Brain microvascular endothelial cell (primary cell): ENCODE results near the gene CDCA7.

Experiments used
- DNase-seq: peaks from one replicate; pipeline ENCODE4 v3.0.0-alpha.2; 2020
- H3K27ac ChIP-seq: fragments of 250-450 bp; sonication (Bioruptor Pico); 2 replicates; pipeline ENCODE4 v1.5.1; 2020; ENCODE audit warnings: mild to moderate bottlenecking, moderate library complexity
- H3K27me3 ChIP-seq: fragments of 250-450 bp; sonication (Bioruptor Pico); replicated peaks from 2 replicates; pipeline ENCODE4 v1.5.1; 2020; ENCODE audit warnings: mild to moderate bottlenecking
- H3K36me3 ChIP-seq: fragments of 250-450 bp; sonication (Bioruptor Pico); replicated peaks from 2 replicates; pipeline ENCODE4 v1.5.1; 2020; ENCODE audit warnings: mild to moderate bottlenecking
- H3K4me3 ChIP-seq: 2 replicates; pipeline ENCODE4 v1.5.1; 2011; ENCODE audit warnings: low read depth, mild to moderate bottlenecking, control low read depth, low read length, moderate library complexity
- CTCF ChIP-seq: IDR thresholded peaks from 2 replicates; pipeline ENCODE4 v1.5.1; 2011; ENCODE audit warnings: low read depth, mild to moderate bottlenecking, moderate library complexity, low read length, control low read depth, inconsistent platforms; ENCODE audit errors: missing control alignments
- in situ Hi-C: cut with HindIII; loops from 2 replicates; pipeline ENCODE4 v1.10.0; 2017; ENCODE audit warnings: low sequenced_read_pairs, low pct_ligation_motif_present

The CDCA7 gene

DNA sequence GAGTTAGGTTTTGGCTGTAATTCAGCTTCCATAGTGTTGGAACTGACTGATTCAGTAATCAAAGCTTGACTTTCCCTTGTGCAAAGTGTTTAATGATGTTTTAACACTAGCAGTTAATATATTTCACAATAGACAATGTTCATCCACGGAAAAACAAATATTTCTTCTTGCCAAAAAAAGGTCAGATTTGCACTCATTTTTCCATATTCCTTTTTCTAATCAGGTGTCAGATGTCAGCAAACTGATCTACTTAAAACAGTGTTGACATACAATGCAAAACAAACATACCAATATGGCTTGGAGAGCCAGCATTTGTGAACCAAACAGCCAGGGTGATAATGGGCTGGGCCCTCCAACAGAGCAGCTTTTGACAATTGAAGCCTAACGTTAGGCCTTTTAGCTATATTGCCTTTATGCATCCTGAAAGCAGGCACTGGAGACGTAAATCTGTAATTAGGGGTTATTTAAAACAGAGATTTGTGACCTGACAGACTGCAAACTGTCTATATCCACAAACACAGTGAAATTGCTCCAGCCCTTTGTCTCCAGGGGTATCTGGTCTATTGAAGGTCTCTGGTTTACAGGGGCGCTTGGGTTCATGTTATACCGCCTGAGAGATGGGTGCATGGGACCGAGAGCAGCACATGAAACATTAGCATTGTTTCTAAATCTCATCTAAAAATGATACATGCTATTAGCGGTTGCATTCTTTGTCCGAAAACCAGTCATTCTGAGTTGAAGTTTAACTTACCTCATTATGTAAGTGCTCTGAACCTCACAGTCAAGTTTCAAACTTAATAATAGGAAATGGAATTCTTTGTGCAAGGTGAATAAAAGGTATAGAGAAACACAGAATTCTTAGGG lies 7.1 kb upstream of the CDCA7 start:
- DNase-seq: no peak
- H3K36me3 ChIP-seq: no peaks in the 10 kb centered on the region
- no peaks in the 10 kb centered on the region for H3K27me3 ChIP-seq
- in situ Hi-C loops: no loop called here
- no peak overlapping the region for H3K4me3 ChIP-seq
- TF ChIP-seq CTCF: no peak
- H3K27ac ChIP-seq: no peak overlapping the region

DNA sequence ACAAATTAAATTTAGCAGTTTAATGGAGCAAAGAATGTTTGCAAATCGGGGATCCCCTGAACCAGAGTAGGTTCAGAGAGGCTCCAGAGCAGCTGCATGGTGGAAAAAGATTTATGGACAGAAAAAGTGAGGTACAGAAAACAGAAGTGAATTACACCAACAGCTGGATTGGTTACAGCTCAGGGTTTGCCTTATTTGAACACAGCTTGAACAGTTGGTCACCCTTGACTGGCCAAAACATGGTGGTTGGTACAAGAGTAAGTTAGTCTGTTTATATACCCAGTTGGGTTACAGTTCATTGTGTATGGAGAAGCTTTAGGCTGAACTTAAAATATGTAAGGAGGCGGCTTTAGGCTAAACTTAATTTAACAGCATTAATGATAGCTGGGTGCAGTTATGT lies 5.4 kb upstream of the CDCA7 start:
- Histone ChIP-seq H3K27ac (no peak overlapping the region), H3K4me3 (no peak overlapping the region), H3K27me3 (no peaks in the 10 kb centered on the region), H3K36me3 (no peaks in the 10 kb centered on the region)
- no peak for TF ChIP-seq CTCF
- DNase-seq: no peak
- in situ Hi-C loops: no loop called here

DNA sequence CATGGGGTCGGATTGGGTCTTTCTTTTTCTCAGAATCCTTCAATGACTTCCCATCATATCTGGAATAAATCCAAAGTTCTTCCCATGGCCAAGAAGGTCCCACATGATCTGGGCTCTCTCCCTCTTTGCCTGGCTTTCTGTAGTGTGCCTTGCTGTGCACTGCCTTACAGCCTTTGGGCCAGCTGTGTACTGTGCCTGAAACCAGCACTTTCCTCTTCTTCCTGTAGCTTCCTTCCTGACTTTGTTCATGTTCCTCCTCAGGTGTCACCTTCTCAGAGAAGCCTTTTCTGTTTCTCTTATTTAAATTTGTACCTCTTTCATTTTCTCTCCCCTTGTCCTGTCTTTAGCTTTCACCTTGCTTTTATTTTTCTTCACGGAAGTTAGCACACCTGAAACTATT lies 4.3 kb upstream of the CDCA7 start:
- no peak overlapping the region for H3K4me3 ChIP-seq
- in situ Hi-C loops: no loop called here
- no peak for TF ChIP-seq CTCF

GRCh38 chr2:173351879-173352278 lies 2.8 kb upstream of the CDCA7 start:
- H3K27me3 ChIP-seq: no peaks in the 10 kb centered on the region
- TF ChIP-seq CTCF: no peak
- in situ Hi-C loops: no loop called here
- no peak overlapping the region for H3K27ac ChIP-seq
- H3K4me3 ChIP-seq: no peak overlapping the region
- DNase-seq: no peak
- H3K36me3 ChIP-seq: no peaks in the 10 kb centered on the region

More for the DNA sequence above, 4.3 kb upstream of the CDCA7 start:
- no peaks in the 10 kb centered on the region for H3K27me3 ChIP-seq
- H3K27ac ChIP-seq: no peak overlapping the region
- DNase-seq: no peak
- no peaks in the 10 kb centered on the region for H3K36me3 ChIP-seq

DNA sequence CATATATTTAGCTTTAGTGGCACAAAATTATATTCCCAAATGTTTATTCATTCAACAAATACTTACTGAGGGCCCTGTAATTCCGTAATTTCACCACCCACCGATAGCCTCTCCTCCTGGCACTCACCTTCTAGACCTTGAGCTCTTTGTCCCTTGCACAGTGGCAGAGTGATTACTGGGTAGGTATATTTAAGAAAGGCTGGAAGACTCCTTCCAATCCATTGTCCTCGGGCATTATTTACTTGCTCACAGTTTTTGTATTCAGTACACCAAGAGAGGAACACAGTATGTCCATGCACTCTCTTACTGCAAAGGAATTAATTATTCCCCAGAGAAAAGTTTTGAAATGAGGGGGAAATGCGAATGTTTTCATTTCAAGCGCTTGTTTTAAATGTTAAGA lies 1.1 kb upstream of the CDCA7 start:
- H3K36me3 ChIP-seq: no peaks in the 10 kb centered on the region
- H3K27ac ChIP-seq: no peak overlapping the region
- in situ Hi-C loops: no loop called here
- no peak for TF ChIP-seq CTCF
- H3K4me3 ChIP-seq: no peak overlapping the region
- no peaks in the 10 kb centered on the region for H3K27me3 ChIP-seq
- no peak for DNase-seq

DNA sequence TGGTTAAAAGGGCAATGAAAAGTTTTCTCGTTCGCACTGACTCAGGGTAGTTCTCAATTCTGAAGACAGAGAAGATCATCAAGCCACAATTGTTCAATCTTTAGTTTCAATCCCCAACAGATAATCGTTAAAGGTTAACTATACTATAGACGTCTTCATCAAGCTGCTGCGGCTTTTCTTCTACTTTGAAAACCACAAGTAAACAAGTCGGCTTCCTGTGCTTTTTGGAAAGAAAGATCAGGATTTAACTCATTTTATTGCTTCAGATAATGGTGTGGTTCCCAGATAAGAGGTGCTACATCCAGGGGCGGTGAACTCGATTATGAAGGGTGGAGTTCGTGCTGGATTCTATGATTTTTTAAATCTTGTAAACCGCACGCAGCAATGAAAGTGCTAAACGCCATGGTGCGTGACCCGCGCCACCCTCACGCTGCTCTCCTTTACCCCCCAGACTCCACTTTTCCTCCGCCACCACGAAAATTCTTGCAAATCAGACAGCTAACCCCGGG lies 545 bp upstream of the CDCA7 start:
- in situ Hi-C loops: no loop called here
- no peak for DNase-seq
- Histone ChIP-seq H3K27me3 (no peaks in the 10 kb centered on the region), H3K4me3 (peak overlapping the region; percentile 86), H3K27ac (peak overlapping the region; percentile 88), H3K36me3 (no peaks in the 10 kb centered on the region)
- no peak for TF ChIP-seq CTCF
